IPS DF 6.9 (cell line): Measurements from ENCODE around the gene MBNL1.

ENCODE experiments used
- DNase-seq: peaks from one replicate; pipeline ENCODE4 v3.0.0-alpha.2; 2013; ENCODE audit warnings: low read depth, low spot score
- H3K27ac ChIP-seq: one replicate; pipeline ENCODE4 v1.5.1; 2013; ENCODE audit warnings: low read length, control low read depth
- H3K27me3 ChIP-seq: 2 replicates; pipeline ENCODE4 v1.6.1; 2013; ENCODE audit warnings: mild to moderate bottlenecking, low read length; ENCODE audit not compliant: control insufficient read depth, insufficient read depth
- H3K36me3 ChIP-seq: 2 replicates; pipeline ENCODE4 v1.6.1; 2013; ENCODE audit warnings: low read length; ENCODE audit not compliant: control insufficient read depth, insufficient read depth
- H3K4me1 ChIP-seq: 2 replicates; pipeline ENCODE4 v1.6.1; 2013; ENCODE audit warnings: low read length; ENCODE audit not compliant: control insufficient read depth, insufficient read depth
- H3K4me3 ChIP-seq: 2 replicates; pipeline ENCODE4 v1.5.1; 2013; ENCODE audit warnings: mild to moderate bottlenecking, low read length
- H3K9me3 ChIP-seq: 2 replicates; pipeline ENCODE4 v1.6.1; 2013; ENCODE audit warnings: low read length, inconsistent platforms; ENCODE audit not compliant: control insufficient read depth, insufficient read depth
- WGBS: extraction: QIAGEN DNeasy Blood & Tissue Kit; methylation state at CpG from one replicate; pipeline ENCODE4 v1.1.7; 2013; ENCODE audit warnings: mixed read lengths, missing lambda C conversion rate; ENCODE audit not compliant: insufficient read length, insufficient coverage; 5-methylcytosine and 5-hydroxymethylcytosine counted together

The MBNL1 gene

GRCh38 chr3:152319256-152319655 is 50.5 kb downstream of the MBNL1 start:
- Histone ChIP-seq H3K27ac (no peak overlapping the region), H3K36me3 (no peaks in the 10 kb centered on the region), H3K4me3 (no peak overlapping the region), H3K4me1 (no peaks in the 10 kb centered on the region), H3K27me3 (no peaks in the 10 kb centered on the region; the same call in 1 of the 2 replicates), H3K9me3 (no peaks in the 10 kb centered on the region)
- DNase-seq, result no peak
- no CpG with 5 or more reads among the region's 2 CpGs for WGBS

GRCh38 chr3:152319831-152320617 is 51.3 kb downstream of the MBNL1 start:
- no peak overlapping the region for H3K4me3 ChIP-seq
- DNase-seq, result no peak
- no peaks in the 10 kb centered on the region for H3K36me3 ChIP-seq
- H3K27me3 ChIP-seq, result no peaks in the 10 kb centered on the region; the same call in 1 of the 2 replicates
- H3K9me3 ChIP-seq, result no peaks in the 10 kb centered on the region
- H3K4me1 ChIP-seq, result no peaks in the 10 kb centered on the region
- no CpG with 5 or more reads among the region's 3 CpGs for WGBS
- no peak overlapping the region for H3K27ac ChIP-seq

GRCh38 chr3:152321200-152321954 is 52.6 kb downstream of the MBNL1 start:
- Histone ChIP-seq H3K36me3 (no peaks in the 10 kb centered on the region), H3K4me3 (no peak overlapping the region), H3K27me3 (no peaks in the 10 kb centered on the region; the same call in 1 of the 2 replicates), H3K4me1 (no peaks in the 10 kb centered on the region), H3K9me3 (no peaks in the 10 kb centered on the region), H3K27ac (no peak overlapping the region)
- no peak for DNase-seq
- no CpG with 5 or more reads among the region's 2 CpGs for WGBS

- H3K4me1 ChIP-seq, result no peaks in the 10 kb centered on the region
- no CpG with 5 or more reads among the region's 2 CpGs for WGBS
- H3K4me3 ChIP-seq, result no peak overlapping the region
- no peak for DNase-seq
- no peaks in the 10 kb centered on the region; the same call in 1 of the 2 replicates for H3K27me3 ChIP-seq
- H3K27ac ChIP-seq, result no peak overlapping the region
- no peaks in the 10 kb centered on the region for H3K9me3 ChIP-seq
- no peaks in the 10 kb centered on the region for H3K36me3 ChIP-seq
Observed at GRCh38 chr3:152321955-152322377, 53.2 kb downstream of the MBNL1 start.

GRCh38 chr3:152322756-152323155 is 54.0 kb downstream of the MBNL1 start:
- Histone ChIP-seq H3K9me3 (no peaks in the 10 kb centered on the region), H3K36me3 (no peaks in the 10 kb centered on the region), H3K4me1 (no peaks in the 10 kb centered on the region), H3K4me3 (no peak overlapping the region), H3K27ac (no peak overlapping the region), H3K27me3 (no peaks in the 10 kb centered on the region; the same call in 1 of the 2 replicates)
- DNase-seq, result no peak
- WGBS, result no CpG with 5 or more reads among the region's 1 CpG

- H3K27me3 ChIP-seq, result no peaks in the 10 kb centered on the region; the same call in 1 of the 2 replicates
- no peak for DNase-seq
- no peak overlapping the region for H3K4me3 ChIP-seq
- H3K36me3 ChIP-seq, result no peaks in the 10 kb centered on the region
- H3K9me3 ChIP-seq, result no peaks in the 10 kb centered on the region
- no peaks in the 10 kb centered on the region for H3K4me1 ChIP-seq
- no peak overlapping the region for H3K27ac ChIP-seq
- WGBS, result no CpG with 5 or more reads among the region's 4 CpGs
Observed at GRCh38 chr3:152323834-152324233, 55.1 kb downstream of the MBNL1 start.

- no peaks in the 10 kb centered on the region; the same call in 1 of the 2 replicates for H3K27me3 ChIP-seq
- WGBS, result no CpG with 5 or more reads among the region's 2 CpGs
- H3K36me3 ChIP-seq, result no peaks in the 10 kb centered on the region
- no peaks in the 10 kb centered on the region for H3K9me3 ChIP-seq
- H3K4me1 ChIP-seq, result no peaks in the 10 kb centered on the region
- DNase-seq, result no peak
- H3K27ac ChIP-seq, result no peak overlapping the region
- no peak overlapping the region for H3K4me3 ChIP-seq
Observed at GRCh38 chr3:152325136-152325535, 56.4 kb downstream of the MBNL1 start.

- Histone ChIP-seq H3K36me3 (no peaks in the 10 kb centered on the region), H3K9me3 (no peaks in the 10 kb centered on the region), H3K27ac (no peak overlapping the region), H3K4me3 (no peak overlapping the region), H3K27me3 (no peaks in the 10 kb centered on the region; the same call in 1 of the 2 replicates), H3K4me1 (no peaks in the 10 kb centered on the region)
- WGBS, result no CpG with 5 or more reads among the region's 2 CpGs
- DNase-seq, result no peak
Observed at GRCh38 chr3:152327203-152327602, 58.5 kb downstream of the MBNL1 start.

- DNase-seq, result no peak
- no peaks in the 10 kb centered on the region; the same call in 1 of the 2 replicates for H3K27me3 ChIP-seq
- no peak overlapping the region for H3K4me3 ChIP-seq
- no peaks in the 10 kb centered on the region for H3K4me1 ChIP-seq
- no peak overlapping the region for H3K27ac ChIP-seq
- WGBS, result no CpG with 5 or more reads among the region's 3 CpGs
- H3K9me3 ChIP-seq, result no peaks in the 10 kb centered on the region
- H3K36me3 ChIP-seq, result no peaks in the 10 kb centered on the region
Observed at GRCh38 chr3:152328841-152329240, 60.1 kb downstream of the MBNL1 start.

GRCh38 chr3:152330559-152330958 is 61.8 kb downstream of the MBNL1 start:
- no peaks in the 10 kb centered on the region for H3K27me3 ChIP-seq
- no peak for DNase-seq
- H3K27ac ChIP-seq, result no peak overlapping the region
- H3K4me3 ChIP-seq, result no peak overlapping the region
- H3K9me3 ChIP-seq, result no peaks in the 10 kb centered on the region
- H3K36me3 ChIP-seq, result no peaks in the 10 kb centered on the region
- no peaks in the 10 kb centered on the region for H3K4me1 ChIP-seq
- no CpG with 5 or more reads among the region's 2 CpGs for WGBS
